Cardiac septum (tissue), 1 donor: ENCODE data around the gene TCF15. TPM values are rescaled to one million over a fixed set of nuclear protein-coding genes. Genes with fewer than 3 reads are reported as not detected.
"Not testable (repeated sequence)": the region's sequence is repeated elsewhere in the genome, so short reads cannot be mapped to it uniquely, and the experiment has no call there.

Experiments used
- DNase-seq: peaks from one replicate; pipeline ENCODE4 v3.0.0-alpha.2; 2020; ENCODE audit warnings: low spot score
- intact Hi-C: fragments of 100-400 bp; cut with DNase I; formaldehyde crosslinking; loops from one replicate; pipeline ENCODE4 v1.14.0; 2022
- total RNA-seq: library from RNA; stranded (reverse); fragmentation: NEBNext Ultra II Directional; extraction: Animal tissue kit (Norgen Biotek cat#: 25700); gene quantifications from one replicate; pipeline ENCODE4 v1.2.1, GENCODE V29; 2021
- donor health status: DM: no; HTN: no; CAD: no.

TCF15 gene
- total RNA-seq, 1 donor from 2014 or later = 4.8 TPM

GRCh38 chr20:644692-645317 is 34.7 kb upstream of the TCF15 start:
- intact Hi-C loops = loop anchor here (2.0 to 5.0 kb wide), 2 partner anchors 84 to 293 kb away; no protein-coding TSS in a partner anchor
- no peak for DNase-seq

- DNase-seq = no peak
- intact Hi-C loops = no loop called here
These were observed 32.5 kb upstream of the TCF15 start for GRCh38 chr20:642398-643174.

- intact Hi-C loops, DNase-seq: not testable (repeated sequence)
These were observed 31.9 kb upstream of the TCF15 start for GRCh38 chr20:642013-642397.

GRCh38 chr20:641516-641875 is 31.4 kb upstream of the TCF15 start:
- intact Hi-C loops = no loop called here
- no peak for DNase-seq

GRCh38 chr20:640674-641515 is 30.8 kb upstream of the TCF15 start:
- no peak for DNase-seq
- intact Hi-C loops = no loop called here

GRCh38 chr20:638579-638978 is 28.5 kb upstream of the TCF15 start:
- intact Hi-C loops = no loop called here

GRCh38 chr20:637559-637958 is 27.4 kb upstream of the TCF15 start:
- no peak for DNase-seq
- intact Hi-C loops = no loop called here

More at GRCh38 chr20:638579-638978, 28.5 kb upstream of the TCF15 start:
- no peak for DNase-seq

GRCh38 chr20:635893-636338 is 25.8 kb upstream of the TCF15 start:
- intact Hi-C loops = no loop called here
- DNase-seq = no peak

GRCh38 chr20:635028-635892 is 25.2 kb upstream of the TCF15 start:
- DNase-seq = no peak
- intact Hi-C loops = no loop called here

- intact Hi-C loops = no loop called here
- no peak for DNase-seq
These were observed 24.2 kb upstream of the TCF15 start for GRCh38 chr20:634148-634925.

- no peak for DNase-seq
- intact Hi-C loops = no loop called here
These were observed 21.0 kb upstream of the TCF15 start for GRCh38 chr20:631101-631500.

GRCh38 chr20:626579-626978 is 16.5 kb upstream of the TCF15 start:
- intact Hi-C loops = no loop called here
- no peak for DNase-seq

- intact Hi-C loops = no loop called here
- no peak for DNase-seq
These were observed 15.3 kb upstream of the TCF15 start for GRCh38 chr20:625360-625932.

- DNase-seq = no peak
- intact Hi-C loops = no loop called here
These were observed 13.6 kb upstream of the TCF15 start for GRCh38 chr20:623704-624103.

GRCh38 chr20:623021-623420 is 12.9 kb upstream of the TCF15 start:
- no peak for DNase-seq
- intact Hi-C loops = no loop called here

- intact Hi-C loops = no loop called here
- DNase-seq = no peak
These were observed 12.1 kb upstream of the TCF15 start for GRCh38 chr20:622161-622560.

GRCh38 chr20:621125-621756 is 11.1 kb upstream of the TCF15 start:
- no peak for DNase-seq
- intact Hi-C loops = no loop called here

- intact Hi-C loops = no loop called here
- no peak for DNase-seq
These were observed 10.1 kb upstream of the TCF15 start for GRCh38 chr20:620246-620645.
